Activated T-cell treated with anti-CD3 and anti-CD28 coated beads for 24 hours (primary cell): ENCODE results near the gene HNF1A.

Experiments used
- DNase-seq: peaks from one replicate; pipeline ENCODE4 v3.0.0-alpha.2; 2020; ENCODE audit warnings: low read depth

HNF1A gene

DNA sequence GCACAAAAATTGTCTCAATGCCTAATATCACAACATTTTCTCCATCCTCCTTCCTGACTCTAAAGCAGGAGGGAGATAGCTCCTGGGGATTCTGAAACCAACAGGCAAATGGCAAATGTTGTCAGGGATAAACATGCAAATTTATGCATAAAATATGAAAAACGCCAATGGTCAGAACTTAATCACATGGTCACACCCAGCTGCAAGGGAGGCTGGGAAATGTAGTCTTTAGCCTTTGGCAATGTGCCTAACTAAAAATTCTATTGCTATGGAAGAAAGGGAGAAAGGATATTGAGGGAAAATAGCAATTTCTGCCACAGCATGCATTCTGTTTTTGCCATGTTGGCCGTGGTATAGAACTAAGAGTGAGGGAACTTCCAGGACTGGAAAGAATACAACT lies 72.4 kb downstream of the HNF1A start:
- DNase-seq, result no peak
